ENCODE measurements around the gene SCAP. TPM values are rescaled to one million over a fixed set of nuclear protein-coding genes. Genes with fewer than 3 reads are reported as not detected.
A peak's percentile ranks its signal among the peaks of the same experiment; 100 is the strongest.

Gene SCAP
- total RNA-seq, 2 experiments from 2014 or later = 44.5 to 44.6 TPM

- ChIA-PET POLR2A (interaction anchor here (0.6 kb wide), 1 partner anchor 20 kb away, joined by 3 read pairs; no protein-coding TSS in a partner anchor), CTCF (interaction anchor here (0.5 to 7.1 kb wide), 5 partner anchors 12 to 574 kb away, joined by 3 to 144 read pairs (median 3); partner anchors contain the start of gene SCAP)
- no peak overlapping the region for H3K4me3 Mint-ChIP-seq
- peaks cover 12% of the 10 kb centered on the region for H3K4me1 Mint-ChIP-seq (ENCODE audit: low read depth)
- intact Hi-C loops (cut with micrococcal nuclease) = no loop called here
- H3K9me3 Mint-ChIP-seq = no peaks in the 10 kb centered on the region
- H3K27ac Mint-ChIP-seq = no peak overlapping the region
- H3K27me3 Mint-ChIP-seq = no peaks in the 10 kb centered on the region
- H3K36me3 Mint-ChIP-seq = peaks cover 2% of the 10 kb centered on the region
- DNase-seq = no peak
Observed at GRCh38 chr3:47419083-47420043, 56.4 kb downstream of the SCAP start.

- Mint-ChIP-seq H3K9me3 (no peaks in the 10 kb centered on the region), H3K27me3 (no peaks in the 10 kb centered on the region), H3K4me1 (ENCODE audit: low read depth) (peaks cover 12% of the 10 kb centered on the region), H3K27ac (no peak overlapping the region), H3K4me3 (no peak overlapping the region), H3K36me3 (peaks cover 5% of the 10 kb centered on the region)
- CTCF ChIA-PET = interaction anchor here (0.6 to 7.1 kb wide), 3 partner anchors 12 to 123 kb away, joined by 3 to 144 read pairs (median 3); partner anchors contain the start of gene SCAP
- DNase-seq = no peak
- intact Hi-C loops (cut with micrococcal nuclease) = no loop called here
- POLR2A ChIA-PET = interaction anchor here (0.6 kb wide), 1 partner anchor 19 kb away, joined by 3 read pairs; no protein-coding TSS in a partner anchor
Observed at GRCh38 chr3:47418167-47419082, 57.3 kb downstream of the SCAP start.

DNA sequence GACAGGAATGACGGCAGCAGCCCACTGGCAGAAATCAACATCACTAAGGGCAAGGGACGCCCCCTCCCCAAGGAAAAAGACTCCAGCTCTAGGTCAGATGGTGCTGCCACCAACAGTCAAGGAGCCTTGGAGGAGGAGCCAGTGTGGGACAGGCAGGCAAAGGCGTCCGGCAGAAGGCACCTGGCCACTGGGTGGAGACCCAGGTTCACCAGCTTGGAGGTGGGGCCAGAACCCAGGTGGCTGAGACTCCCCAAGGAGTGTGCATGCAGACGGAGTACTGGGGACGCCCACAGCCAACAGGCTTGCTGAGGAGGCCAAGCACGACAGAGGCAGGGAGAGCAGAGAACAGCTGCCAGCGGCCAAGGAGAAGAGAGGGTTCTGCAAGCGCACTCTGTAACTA, 59.7 kb downstream of the SCAP start:
- Mint-ChIP-seq H3K27me3 (no peaks in the 10 kb centered on the region), H3K9me3 (no peaks in the 10 kb centered on the region), H3K4me3 (no peak overlapping the region), H3K4me1 (ENCODE audit: low read depth) (peaks cover 4% of the 10 kb centered on the region), H3K27ac (no peak overlapping the region), H3K36me3 (peaks cover 17% of the 10 kb centered on the region)
- intact Hi-C loops (cut with micrococcal nuclease) = no loop called here
- ChIA-PET POLR2A (interaction anchor here (0.9 kb wide), 1 partner anchor 9 kb away, joined by 3 read pairs; no protein-coding TSS in a partner anchor), CTCF (interaction anchor here (1.1 to 1.3 kb wide), 2 partner anchors 9 to 60 kb away, joined by 3 to 4 read pairs; no protein-coding TSS in a partner anchor)
- no peak for DNase-seq

- intact Hi-C loops (cut with micrococcal nuclease) = no loop called here
- Mint-ChIP-seq H3K27ac (no peak overlapping the region), H3K27me3 (no peaks in the 10 kb centered on the region), H3K4me1 (ENCODE audit: low read depth) (no peaks in the 10 kb centered on the region), H3K36me3 (peaks cover 20% of the 10 kb centered on the region), H3K4me3 (no peak overlapping the region), H3K9me3 (no peaks in the 10 kb centered on the region)
- DNase-seq = no peak
- POLR2A ChIA-PET = no interaction called here
- CTCF ChIA-PET = interaction anchor here (1.1 to 1.3 kb wide), 2 partner anchors 8 to 61 kb away, joined by 3 to 4 read pairs; no protein-coding TSS in a partner anchor
Observed at GRCh38 chr3:47414666-47415587, 60.8 kb downstream of the SCAP start.

- POLR2A ChIA-PET = no interaction called here
- DNase-seq = no peak
- CTCF ChIA-PET = no interaction called here
- no peaks in the 10 kb centered on the region for H3K4me1 Mint-ChIP-seq (ENCODE audit: low read depth)
- H3K36me3 Mint-ChIP-seq = peaks cover 22% of the 10 kb centered on the region
- H3K27me3 Mint-ChIP-seq = no peaks in the 10 kb centered on the region
- no peak overlapping the region for H3K27ac Mint-ChIP-seq
- H3K4me3 Mint-ChIP-seq = no peak overlapping the region
- intact Hi-C loops (cut with micrococcal nuclease) = no loop called here
- H3K9me3 Mint-ChIP-seq = no peaks in the 10 kb centered on the region
Observed at GRCh38 chr3:47414161-47414564, 61.6 kb downstream of the SCAP start.

DNA sequence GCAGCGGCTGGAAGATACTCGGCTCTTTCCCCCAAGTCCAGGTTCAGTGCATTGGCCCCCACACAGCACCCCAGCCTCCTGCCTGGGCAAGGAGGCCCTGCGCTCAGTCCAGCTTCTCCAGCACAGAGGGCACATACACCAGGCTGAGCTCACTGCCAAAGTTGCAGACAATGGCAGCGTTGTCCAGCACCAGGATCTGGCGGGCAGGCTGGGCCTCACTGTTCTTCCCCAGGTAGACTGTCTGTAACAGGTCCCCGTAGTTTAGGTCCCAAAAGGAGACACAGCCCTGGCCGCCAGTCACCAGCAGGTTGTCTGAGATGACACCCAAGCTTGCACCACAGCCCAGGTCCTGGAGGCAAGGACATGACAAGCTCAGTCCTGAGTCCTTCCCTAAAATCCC, 62.0 kb downstream of the SCAP start:
- H3K27ac Mint-ChIP-seq = no peak overlapping the region
- H3K27me3 Mint-ChIP-seq = no peaks in the 10 kb centered on the region
- POLR2A ChIA-PET = no interaction called here
- no peak overlapping the region for H3K4me3 Mint-ChIP-seq
- no peaks in the 10 kb centered on the region for H3K9me3 Mint-ChIP-seq
- H3K36me3 Mint-ChIP-seq = peaks cover 22% of the 10 kb centered on the region
- no peaks in the 10 kb centered on the region for H3K4me1 Mint-ChIP-seq (ENCODE audit: low read depth)
- DNase-seq = no peak
- intact Hi-C loops (cut with micrococcal nuclease) = no loop called here
- CTCF ChIA-PET = interaction anchor here (0.8 kb wide), 1 partner anchor 63 kb away, joined by 4 read pairs; no protein-coding TSS in a partner anchor

DNA sequence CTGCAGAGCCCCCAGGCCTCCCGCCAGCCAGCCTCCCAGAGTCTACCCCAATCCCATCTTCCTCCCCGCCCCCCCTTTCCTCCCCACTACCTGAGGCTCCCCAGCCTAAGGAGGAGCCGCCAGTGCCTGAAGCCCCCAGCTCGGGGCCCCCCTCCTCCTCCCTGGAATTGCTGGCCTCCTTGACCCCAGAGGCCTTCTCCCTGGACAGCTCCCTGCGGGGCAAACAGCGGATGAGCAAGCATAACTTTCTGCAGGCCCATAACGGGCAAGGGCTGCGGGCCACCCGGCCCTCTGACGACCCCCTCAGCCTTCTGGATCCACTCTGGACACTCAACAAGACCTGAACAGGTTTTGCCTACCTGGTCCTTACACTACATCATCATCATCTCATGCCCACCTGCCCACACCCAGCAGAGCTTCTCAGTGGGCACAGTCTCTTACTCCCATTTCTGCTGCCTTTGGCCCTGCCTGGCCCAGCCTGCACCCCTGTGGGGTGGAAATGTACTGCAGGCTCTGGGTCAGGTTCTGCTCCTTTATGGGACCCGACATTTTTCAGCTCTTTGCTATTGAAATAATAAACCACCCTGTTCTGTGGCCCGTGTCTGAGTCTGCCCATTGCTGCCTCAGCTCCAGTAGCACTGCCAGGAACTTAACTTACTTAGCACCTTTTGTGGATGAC, 62.8 kb downstream of the SCAP start:
- CTCF ChIA-PET = interaction anchor here (0.7 to 0.8 kb wide), 2 partner anchors 8 to 63 kb away, joined by 3 to 4 read pairs; no protein-coding TSS in a partner anchor
- Mint-ChIP-seq H3K9me3 (no peaks in the 10 kb centered on the region), H3K36me3 (peaks cover 24% of the 10 kb centered on the region), H3K27me3 (no peaks in the 10 kb centered on the region), H3K27ac (peak overlapping the region; percentile 65), H3K4me3 (no peak overlapping the region), H3K4me1 (ENCODE audit: low read depth) (no peaks in the 10 kb centered on the region)
- intact Hi-C loops (cut with micrococcal nuclease) = no loop called here
- POLR2A ChIA-PET = no interaction called here
- no peak for DNase-seq

- no peaks in the 10 kb centered on the region for H3K9me3 Mint-ChIP-seq
- CTCF ChIA-PET = interaction anchor here (0.7 kb wide), 1 partner anchor 9 kb away, joined by 3 read pairs; no protein-coding TSS in a partner anchor
- DNase-seq = no peak
- peaks cover 26% of the 10 kb centered on the region for H3K36me3 Mint-ChIP-seq
- no peak overlapping the region for H3K27ac Mint-ChIP-seq
- intact Hi-C loops (cut with micrococcal nuclease) = no loop called here
- H3K4me1 Mint-ChIP-seq (ENCODE audit: low read depth) = no peaks in the 10 kb centered on the region
- H3K27me3 Mint-ChIP-seq = no peaks in the 10 kb centered on the region
- no peak overlapping the region for H3K4me3 Mint-ChIP-seq
- POLR2A ChIA-PET = no interaction called here
Observed at GRCh38 chr3:47412453-47412756, 63.3 kb downstream of the SCAP start.

- H3K36me3 Mint-ChIP-seq = peaks cover 26% of the 10 kb centered on the region
- no peak overlapping the region for H3K27ac Mint-ChIP-seq
- H3K4me1 Mint-ChIP-seq (ENCODE audit: low read depth) = no peaks in the 10 kb centered on the region
- H3K9me3 Mint-ChIP-seq = no peaks in the 10 kb centered on the region
- intact Hi-C loops (cut with micrococcal nuclease) = no loop called here
- no peak overlapping the region for H3K4me3 Mint-ChIP-seq
- POLR2A ChIA-PET = no interaction called here
- CTCF ChIA-PET = interaction anchor here (0.7 kb wide), 1 partner anchor 9 kb away, joined by 3 read pairs; no protein-coding TSS in a partner anchor
- no peak for DNase-seq
- H3K27me3 Mint-ChIP-seq = no peaks in the 10 kb centered on the region
Observed at GRCh38 chr3:47411696-47412452, 63.9 kb downstream of the SCAP start.

DNA sequence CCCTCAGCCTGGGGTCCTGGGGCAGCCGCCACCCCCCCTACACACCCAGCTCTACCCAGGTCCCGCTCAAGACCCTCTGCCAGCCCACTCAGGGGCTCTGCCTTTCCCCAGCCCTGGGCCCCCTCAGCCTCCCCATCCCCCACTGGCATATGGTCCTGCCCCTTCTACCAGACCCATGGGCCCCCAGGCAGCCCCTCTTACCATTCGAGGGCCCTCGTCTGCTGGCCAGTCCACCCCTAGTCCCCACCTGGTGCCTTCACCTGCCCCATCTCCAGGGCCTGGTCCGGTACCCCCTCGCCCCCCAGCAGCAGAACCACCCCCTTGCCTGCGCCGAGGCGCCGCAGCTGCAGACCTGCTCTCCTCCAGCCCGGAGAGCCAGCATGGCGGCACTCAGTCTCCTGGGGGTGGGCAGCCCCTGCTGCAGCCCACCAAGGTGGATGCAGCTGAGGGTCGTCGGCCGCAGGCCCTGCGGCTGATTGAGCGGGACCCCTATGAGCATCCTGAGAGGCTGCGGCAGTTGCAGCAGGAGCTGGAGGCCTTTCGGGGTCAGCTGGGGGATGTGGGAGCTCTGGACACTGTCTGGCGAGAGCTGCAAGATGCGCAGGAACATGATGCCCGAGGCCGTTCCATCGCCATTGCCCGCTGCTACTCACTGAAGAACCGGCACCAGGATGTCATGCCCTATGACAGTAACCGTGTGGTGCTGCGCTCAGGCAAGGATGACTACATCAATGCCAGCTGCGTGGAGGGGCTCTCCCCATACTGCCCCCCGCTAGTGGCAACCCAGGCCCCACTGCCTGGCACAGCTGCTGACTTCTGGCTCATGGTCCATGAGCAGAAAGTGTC, 64.7 kb downstream of the SCAP start:
- intact Hi-C loops (cut with micrococcal nuclease) = no loop called here
- ChIA-PET CTCF (interaction anchor here (1.0 kb wide), 1 partner anchor 10 kb away, joined by 3 read pairs; no protein-coding TSS in a partner anchor), POLR2A (no interaction called here)
- peaks cover 26% of the 10 kb centered on the region for H3K36me3 Mint-ChIP-seq
- H3K9me3 Mint-ChIP-seq = no peaks in the 10 kb centered on the region
- DNase-seq = no peak
- no peak overlapping the region for H3K4me3 Mint-ChIP-seq
- H3K27ac Mint-ChIP-seq = no peak overlapping the region
- H3K4me1 Mint-ChIP-seq (ENCODE audit: low read depth) = no peaks in the 10 kb centered on the region
- no peaks in the 10 kb centered on the region for H3K27me3 Mint-ChIP-seq

All from activated CD4-positive, alpha-beta memory T cell treated with anti-CD3 and anti-CD28 coated beads for 36 hours (primary cell).